ENCODE data around the gene ITGA5. TPM values are rescaled to one million over a fixed set of nuclear protein-coding genes. Genes with fewer than 3 reads are reported as not detected.

Gene ITGA5
- total and polyA plus RNA-seq, 9 of the 15 experiments (the other 6 are each of a cell fraction or from before 2014, with no cell fraction given): 9.1 to 82.1 (median 47.4) TPM

GRCh38 chr12:54352022-54352531, 67.0 kb downstream of the ITGA5 start (continued):
- TF ChIP-seq RNF219 (CRISPR knock-in tag; IDR thresholded peaks at IDR 0.05) (no peak), ZNF224 (CRISPR knock-in tag; IDR thresholded peaks at IDR 0.05) (no peak), NCOA1 (IDR thresholded peaks at IDR 0.05; ENCODE audit: low read depth) (peak; percentile 32; the same call in 1 of the 2 replicates), PCBP1 (IDR thresholded peaks at IDR 0.05; ENCODE audit: low read depth, low read length, poor library complexity, severe bottlenecking) (no peak), CHD1 (IDR thresholded peaks at IDR 0.05; ENCODE audit: low read length) (no peak), FOXA3 (CRISPR knock-in tag; conservative IDR thresholded peaks at IDR 0.05 in 1 of 2, IDR thresholded peaks at IDR 0.05 in 1 of 2) (0 out of 4 replicates have a peak, but pooled peaks of 1 of the 2 experiments have one; percentile 47), MEIS2 (IDR thresholded peaks at IDR 0.05; ENCODE audit: partially characterized antibody) (peak; percentile 63), MECOM (CRISPR knock-in tag; IDR thresholded peaks at IDR 0.05) (0 out of 2 replicates have a peak, but pooled peaks have one; percentile 11), CHD2 (IDR thresholded peaks at IDR 0.05; ENCODE audit: low read depth, low read length) (no peak), C11orf30 (IDR thresholded peaks at IDR 0.05; ENCODE audit: low read depth) (no peak), FOXO4 (CRISPR knock-in tag; IDR thresholded peaks at IDR 0.05) (no peak), SAFB (IDR thresholded peaks at IDR 0.05; ENCODE audit: borderline replicate concordance, low read depth, low read length) (peak; percentile 61; the same call in 1 of the 2 replicates), ZNF444 (CRISPR knock-in tag; IDR thresholded peaks at IDR 0.05) (no peak), MCM7 (IDR thresholded peaks at IDR 0.05) (no peak), SIN3B (IDR thresholded peaks at IDR 0.05; ENCODE audit: low read depth) (no peak), MEF2A (IDR thresholded peaks at IDR 0.05; ENCODE audit: control insufficient read depth, low read depth, low read length) (peak; percentile 25; the same call in 1 of the 2 replicates), POLR2G (IDR thresholded peaks at IDR 0.05; ENCODE audit: low read depth, low read length) (peak; percentile 52), FOXP1 (CRISPR knock-in tag; IDR thresholded peaks at IDR 0.05) (0 out of 2 replicates have a peak, but pooled peaks have one; percentile 29), RCOR1 (IDR thresholded peaks at IDR 0.05; ENCODE audit: borderline replicate concordance in 1 of 2, low read depth in 2 of 2, low read length in 2 of 2) (peak in 1 of 2 experiments; percentile 63; a peak in 1 of 4 replicates), ZNF384 (IDR thresholded peaks at IDR 0.05; ENCODE audit: low read depth, low read length) (no peak), ZFPM2 (CRISPR knock-in tag; IDR thresholded peaks at IDR 0.05) (no peak), CEBPG (CRISPR knock-in tag; IDR thresholded peaks at IDR 0.05) (no peak), CEBPG (tag; conservative IDR thresholded peaks at IDR 0.05 in 1 of 2, IDR thresholded peaks at IDR 0.05 in 1 of 2) (no peak), CLOCK (CRISPR knock-in tag; IDR thresholded peaks at IDR 0.05; ENCODE audit: borderline replicate concordance) (no peak)
